IMR-90 (cell line): ENCODE results near the gene KIFC3. TPM values are rescaled to one million over a fixed set of nuclear protein-coding genes. Genes with fewer than 3 reads are reported as not detected.

Experiments
- BHLHE40 ChIP-seq: fragments of 150-350 bp; IDR thresholded peaks from 2 replicates; pipeline ENCODE4 v1.6.1; 2016; ENCODE audit warnings: mild to moderate bottlenecking, low read depth, low read length
- ELK1 ChIP-seq: fragments of 150-350 bp; IDR thresholded peaks from 2 replicates; pipeline ENCODE4 v1.6.1; 2016; ENCODE audit warnings: low read depth, mild to moderate bottlenecking, low read length, moderate library complexity, borderline replicate concordance
- FOS ChIP-seq: fragments of 150-350 bp; IDR thresholded peaks from 2 replicates; pipeline ENCODE4 v1.6.1; 2016; ENCODE audit warnings: low read depth, low read length
- MAFK ChIP-seq: IDR thresholded peaks from 2 replicates; pipeline ENCODE4 v1.6.1; 2012; ENCODE audit warnings: low read depth, low read length, improper control_type of control experiment
- NFE2L2 ChIP-seq: fragments of 150-350 bp; IDR thresholded peaks from 2 replicates; pipeline ENCODE4 v1.6.1; 2016; ENCODE audit warnings: low read depth, mild to moderate bottlenecking, low read length
- POLR2A ChIP-seq: IDR thresholded peaks from 2 replicates; pipeline ENCODE4 v1.6.1; 2012; ENCODE audit warnings: mild to moderate bottlenecking, low read depth, low read length
- RFX5 ChIP-seq: IDR thresholded peaks from 2 replicates; pipeline ENCODE4 v1.8.0; 2012; ENCODE audit warnings: low read depth, mild to moderate bottlenecking, low read length, moderate library complexity
- polyA plus RNA-seq, 3 experiments: library from polyadenylated mRNA; depleted of rRNA; stranded (reverse); fragments of >200 nt; gene quantifications; 2 replicates each; pipeline ENCODE4 v1.2.3, GENCODE V29; 2012; ENCODE audit warnings: low replicate concordance in 1 of 3
- total RNA-seq: library from RNA; depleted of rRNA; stranded (reverse); fragments of >200 nt; gene quantifications from 2 replicates; pipeline ENCODE4 v1.2.3, GENCODE V29; 2012

The KIFC3 gene
- total and polyA plus RNA-seq, 2 of the 4 experiments (the other 2 are of a cell fraction): 48.6 to 62.5 TPM

- no peak for TF ChIP-seq ELK1
- TF ChIP-seq POLR2A: no peak
- no peak for TF ChIP-seq RFX5
- TF ChIP-seq MAFK: no peak
- TF ChIP-seq FOS: no peak
- TF ChIP-seq NFE2L2: no peak
- no peak for TF ChIP-seq BHLHE40
These were observed 67.9 kb downstream of the KIFC3 start (continued) for GRCh38 chr16:57734308-57734924.
